Neural progenitor cell (in vitro differentiated cells): ENCODE measurements around the gene TLR6. TPM values are rescaled to one million over a fixed set of nuclear protein-coding genes. Genes with fewer than 3 reads are reported as not detected.

Experiments
- DNase-seq: peaks from one replicate; pipeline ENCODE4 v3.0.0-alpha.2; 2016; ENCODE audit warnings: low spot score
- H2AFZ ChIP-seq: fragments of 200-600 bp; sonication (generic); replicated peaks from 2 replicates; pipeline ENCODE4 v1.6.1; 2016; ENCODE audit warnings: antibody characterized with exemption
- H3F3A ChIP-seq: fragments of 200-600 bp; sonication (generic); 2 replicates; pipeline ENCODE4 v1.6.1; 2016; ENCODE audit warnings: antibody characterized with exemption, low read depth
- H3K27ac ChIP-seq: fragments of 200-600 bp; sonication (generic); 2 replicates; pipeline ENCODE4 v1.5.1; 2016; ENCODE audit warnings: mild to moderate bottlenecking
- H3K27me3 ChIP-seq: fragments of 200-600 bp; sonication (generic); 2 replicates; pipeline ENCODE4 v1.6.1; 2016; ENCODE audit warnings: mild to moderate bottlenecking, moderate library complexity
- H3K36me3 ChIP-seq: fragments of 200-600 bp; sonication (generic); 2 replicates; pipeline ENCODE4 v1.5.1; 2016
- H3K4me1 ChIP-seq: fragments of 200-600 bp; sonication (generic); 2 replicates; pipeline ENCODE4 v1.6.1; 2016; ENCODE audit warnings: mixed run types
- H3K4me2 ChIP-seq: fragments of 200-600 bp; sonication (generic); 2 replicates; pipeline ENCODE4 v1.6.1; 2016
- H3K4me3 ChIP-seq: fragments of 200-600 bp; sonication (generic); 2 replicates; pipeline ENCODE4 v1.5.1; 2016
- H3K79me2 ChIP-seq: fragments of 200-600 bp; sonication (generic); 2 replicates; pipeline ENCODE4 v1.6.1; 2016; ENCODE audit warnings: low read depth
- H3K9ac ChIP-seq: fragments of 200-600 bp; sonication (generic); 2 replicates; pipeline ENCODE4 v1.6.1; 2016
- H3K9me3 ChIP-seq: fragments of 200-600 bp; sonication (generic); 2 replicates; pipeline ENCODE4 v1.5.1; 2016; ENCODE audit warnings: low read depth
- H4K20me1 ChIP-seq: fragments of 200-600 bp; sonication (generic); 2 replicates; pipeline ENCODE4 v1.6.1; 2016; ENCODE audit warnings: low read depth
- H3K27ac Mint-ChIP-seq: 3 replicates; pipeline ENCODE4 v1.8.0; 2021; ENCODE audit warnings: mixed read lengths
- H3K27me3 Mint-ChIP-seq: 2 replicates; pipeline ENCODE4 v1.8.0; 2022; ENCODE audit warnings: low read depth, mild to moderate bottlenecking, inconsistent platforms, moderate library complexity, mixed read lengths; ENCODE audit not compliant: insufficient read depth
- H3K36me3 Mint-ChIP-seq: 3 replicates; pipeline ENCODE4 v1.8.0; 2021; ENCODE audit warnings: mixed read lengths
- H3K4me1 Mint-ChIP-seq: 3 replicates; pipeline ENCODE4 v1.8.0; 2021; ENCODE audit warnings: mixed read lengths
- H3K4me3 Mint-ChIP-seq: 3 replicates; pipeline ENCODE4 v1.8.0; 2021; ENCODE audit warnings: mild to moderate bottlenecking, moderate library complexity, mixed read lengths
- H3K9me3 Mint-ChIP-seq: 3 replicates; pipeline ENCODE4 v1.8.0; 2020; ENCODE audit warnings: mixed read lengths
- CTCF ChIP-seq: fragments of 200-600 bp; sonication (generic); IDR thresholded peaks from 2 replicates; pipeline ENCODE4 v1.5.1; 2017; ENCODE audit warnings: antibody characterized with exemption, mild to moderate bottlenecking
- EZH2 ChIP-seq: fragments of 200-600 bp; sonication (generic); IDR thresholded peaks from 2 replicates; pipeline ENCODE4 v1.6.1; 2017; ENCODE audit warnings: antibody characterized with exemption, mild to moderate bottlenecking, moderate library complexity
- EZH2phosphoT487 ChIP-seq: fragments of 200-600 bp; sonication (generic); IDR thresholded peaks from 2 replicates; pipeline ENCODE4 v1.6.1; 2017; ENCODE audit warnings: antibody characterized with exemption
- total RNA-seq: library from RNA; depleted of rRNA; stranded (reverse); fragments of >200 nt; gene quantifications from 2 replicates; pipeline ENCODE4 v1.2.3, GENCODE V29; 2015; ENCODE audit warnings: low replicate concordance

TLR6 gene
- total RNA-seq, 1 donor from 2014 or later = 0.07 TPM

GRCh38 chr4:38802561-38803355 is 53.9 kb downstream of the TLR6 start:
- Mint-ChIP-seq H3K4me3 (no peak overlapping the region), H3K27ac (no peak overlapping the region), H3K4me1 (peaks cover 3% of the 10 kb centered on the region), H3K27me3 (peaks cover 5% of the 10 kb centered on the region), H3K36me3 (peaks cover 3% of the 10 kb centered on the region), H3K9me3 (peaks cover 28% of the 10 kb centered on the region)
- H3F3A ChIP-seq = no peaks in the 10 kb centered on the region
- H3K79me2 ChIP-seq = no peaks in the 10 kb centered on the region
- H4K20me1 ChIP-seq = no peaks in the 10 kb centered on the region
- TF ChIP-seq EZH2 = no peak
- TF ChIP-seq EZH2phosphoT487 = no peak
- TF ChIP-seq CTCF = no peak
- no peaks in the 10 kb centered on the region for H3K27me3 ChIP-seq
- H3K9me3 ChIP-seq = peaks cover 4% of the 10 kb centered on the region
- H3K9ac ChIP-seq = no peak overlapping the region
- H3K36me3 ChIP-seq = no peaks in the 10 kb centered on the region
- H3K4me2 ChIP-seq = no peak overlapping the region
- DNase-seq = no peak
- H3K27ac ChIP-seq = no peak overlapping the region
- H2AFZ ChIP-seq = no peak overlapping the region
- no peak overlapping the region for H3K4me3 ChIP-seq
- H3K4me1 ChIP-seq = no peaks in the 10 kb centered on the region

- no peak overlapping the region for H3K4me2 ChIP-seq
- no peaks in the 10 kb centered on the region for H3F3A ChIP-seq
- Mint-ChIP-seq H3K4me3 (no peak overlapping the region), H3K36me3 (peaks cover 3% of the 10 kb centered on the region), H3K9me3 (peaks cover 26% of the 10 kb centered on the region), H3K27me3 (peaks cover 5% of the 10 kb centered on the region), H3K27ac (no peak overlapping the region), H3K4me1 (peaks cover 3% of the 10 kb centered on the region)
- no peaks in the 10 kb centered on the region for H3K4me1 ChIP-seq
- TF ChIP-seq CTCF = no peak
- no peak for TF ChIP-seq EZH2
- no peak for TF ChIP-seq EZH2phosphoT487
- no peak overlapping the region for H3K4me3 ChIP-seq
- H3K36me3 ChIP-seq = no peaks in the 10 kb centered on the region
- H3K9me3 ChIP-seq = peaks cover 4% of the 10 kb centered on the region
- H4K20me1 ChIP-seq = no peaks in the 10 kb centered on the region
- H3K9ac ChIP-seq = no peak overlapping the region
- no peak overlapping the region for H2AFZ ChIP-seq
- no peak for DNase-seq
- H3K79me2 ChIP-seq = no peaks in the 10 kb centered on the region
- no peaks in the 10 kb centered on the region for H3K27me3 ChIP-seq
- no peak overlapping the region for H3K27ac ChIP-seq
Measured at GRCh38 chr4:38800961-38801450, 55.6 kb downstream of the TLR6 start.

- peaks cover 4% of the 10 kb centered on the region for H3K9me3 ChIP-seq
- no peak for TF ChIP-seq EZH2phosphoT487
- no peak for TF ChIP-seq EZH2
- no peak for TF ChIP-seq CTCF
- Mint-ChIP-seq H3K36me3 (peaks cover 3% of the 10 kb centered on the region), H3K9me3 (peaks cover 22% of the 10 kb centered on the region), H3K4me3 (no peak overlapping the region), H3K27ac (no peak overlapping the region), H3K4me1 (peaks cover under 1% of the 10 kb centered on the region), H3K27me3 (peaks cover 5% of the 10 kb centered on the region)
- no peaks in the 10 kb centered on the region for H3K4me1 ChIP-seq
- no peak overlapping the region for H3K4me2 ChIP-seq
- H3F3A ChIP-seq = no peaks in the 10 kb centered on the region
- H4K20me1 ChIP-seq = no peaks in the 10 kb centered on the region
- no peaks in the 10 kb centered on the region for H3K36me3 ChIP-seq
- H3K27me3 ChIP-seq = no peaks in the 10 kb centered on the region
- H3K9ac ChIP-seq = no peak overlapping the region
- no peak for DNase-seq
- H3K79me2 ChIP-seq = no peaks in the 10 kb centered on the region
- no peak overlapping the region for H2AFZ ChIP-seq
- H3K27ac ChIP-seq = no peak overlapping the region
- H3K4me3 ChIP-seq = no peak overlapping the region
Measured at GRCh38 chr4:38800366-38800765, 56.3 kb downstream of the TLR6 start.
